ENCODE measurements around the gene SCPEP1. TPM values are rescaled to one million over a fixed set of nuclear protein-coding genes. Genes with fewer than 3 reads are reported as not detected.
"Not testable (repeated sequence)": the region's sequence is repeated elsewhere in the genome, so short reads cannot be mapped to it uniquely, and the experiment has no call there.

The SCPEP1 gene
- total RNA-seq, 1 donor from 2014 or later, result 176 TPM

- H3K36me3 ChIP-seq, result peaks cover 3% of the 10 kb centered on the region
- DNase-seq, result no peak
- intact Hi-C loops (cut with DNase I), result no loop called here
Observed at GRCh38 chr17:56976941-56977608, 856 bp upstream of the SCPEP1 start.

GRCh38 chr17:56978441-56979090 is 635 bp downstream of the SCPEP1 start:
- intact Hi-C loops (cut with DNase I), result no loop called here
- Histone ChIP-seq H3K27ac (peak overlapping the region; percentile 56), H3K4me1 (peaks cover 5% of the 10 kb centered on the region), H3K4me3 (peak overlapping the region; percentile 65), H3K9me3 (no peaks in the 10 kb centered on the region), H3K36me3 (peaks cover 3% of the 10 kb centered on the region), H3K27me3 (no peaks in the 10 kb centered on the region)
- DNase-seq, result no peak
- ATAC-seq, result peak; percentile 25
- TF ChIP-seq, protein P1, sequence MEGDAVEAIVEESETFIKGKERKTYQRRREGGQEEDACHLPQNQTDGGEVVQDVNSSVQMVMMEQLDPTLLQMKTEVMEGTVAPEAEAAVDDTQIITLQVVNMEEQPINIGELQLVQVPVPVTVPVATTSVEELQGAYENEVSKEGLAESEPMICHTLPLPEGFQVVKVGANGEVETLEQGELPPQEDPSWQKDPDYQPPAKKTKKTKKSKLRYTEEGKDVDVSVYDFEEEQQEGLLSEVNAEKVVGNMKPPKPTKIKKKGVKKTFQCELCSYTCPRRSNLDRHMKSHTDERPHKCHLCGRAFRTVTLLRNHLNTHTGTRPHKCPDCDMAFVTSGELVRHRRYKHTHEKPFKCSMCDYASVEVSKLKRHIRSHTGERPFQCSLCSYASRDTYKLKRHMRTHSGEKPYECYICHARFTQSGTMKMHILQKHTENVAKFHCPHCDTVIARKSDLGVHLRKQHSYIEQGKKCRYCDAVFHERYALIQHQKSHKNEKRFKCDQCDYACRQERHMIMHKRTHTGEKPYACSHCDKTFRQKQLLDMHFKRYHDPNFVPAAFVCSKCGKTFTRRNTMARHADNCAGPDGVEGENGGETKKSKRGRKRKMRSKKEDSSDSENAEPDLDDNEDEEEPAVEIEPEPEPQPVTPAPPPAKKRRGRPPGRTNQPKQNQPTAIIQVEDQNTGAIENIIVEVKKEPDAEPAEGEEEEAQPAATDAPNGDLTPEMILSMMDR (IDR thresholded peaks at IDR 0.05), result no peak

More at GRCh38 chr17:56976941-56977608, 856 bp upstream of the SCPEP1 start:
- Histone ChIP-seq H3K4me1 (peaks cover 5% of the 10 kb centered on the region), H3K27ac (peak overlapping the region; percentile 56), H3K4me3 (peak overlapping the region; percentile 65), H3K27me3 (no peaks in the 10 kb centered on the region), H3K9me3 (no peaks in the 10 kb centered on the region)
- ATAC-seq, result no peak
- TF ChIP-seq, protein P1 (IDR thresholded peaks at IDR 0.05), result no peak

DNA sequence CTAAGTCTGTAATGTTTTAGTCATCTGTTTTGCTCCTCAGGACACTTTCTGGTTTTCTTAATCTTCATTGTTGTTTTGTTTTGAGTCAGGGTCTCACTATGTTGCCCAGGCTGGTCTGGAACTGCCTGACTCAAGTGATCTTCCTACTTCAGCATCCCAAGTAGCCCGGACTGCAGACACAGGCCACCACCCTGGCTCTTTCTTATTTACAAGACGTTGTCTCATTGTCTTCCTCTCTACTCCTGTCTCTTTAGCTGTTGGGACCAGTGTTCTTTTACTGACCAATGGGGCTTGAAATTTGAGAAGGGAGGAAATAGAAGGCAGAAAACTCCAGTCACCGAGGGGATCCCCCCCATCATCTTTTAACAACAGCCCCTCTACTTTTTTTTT is 1.2 kb downstream of the SCPEP1 start:
- Histone ChIP-seq H3K4me1 (peaks cover 5% of the 10 kb centered on the region), H3K4me3 (peak overlapping the region; percentile 65), H3K9me3 (no peaks in the 10 kb centered on the region), H3K27me3 (no peaks in the 10 kb centered on the region), H3K27ac (no peak overlapping the region), H3K36me3 (peaks cover 3% of the 10 kb centered on the region)
- intact Hi-C loops (cut with DNase I), result no loop called here
- no peak for ATAC-seq
- TF ChIP-seq, protein P1 (IDR thresholded peaks at IDR 0.05), result no peak
- DNase-seq, result no peak

- ATAC-seq; DNase-seq; H3K9me3 ChIP-seq; H3K36me3 ChIP-seq; H3K4me1 ChIP-seq; H3K27me3 ChIP-seq; H3K4me3 ChIP-seq; H3K27ac ChIP-seq; intact Hi-C loops (cut with DNase I): not testable (repeated sequence)
Observed at GRCh38 chr17:56980526-56980925, 2.6 kb downstream of the SCPEP1 start.

DNA sequence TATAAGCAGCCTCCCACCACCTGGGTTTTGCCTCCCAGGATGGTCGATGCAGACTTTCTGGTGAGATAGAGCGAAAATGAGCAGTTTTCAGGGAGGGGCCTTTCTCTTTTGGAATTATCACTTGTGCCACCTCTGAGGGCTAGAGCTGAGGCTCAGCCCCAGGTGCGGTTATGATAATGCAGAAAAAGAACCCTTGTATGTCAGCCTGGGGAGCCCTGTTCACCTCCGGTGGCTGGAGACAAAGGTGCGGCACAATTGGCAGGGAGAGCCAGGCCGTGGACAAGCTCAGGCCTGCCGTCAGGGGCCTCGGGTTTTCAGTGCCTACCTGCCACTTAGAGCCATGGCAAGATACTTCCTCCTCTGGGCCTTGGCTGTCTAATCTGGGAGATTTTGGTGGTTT is 4.4 kb downstream of the SCPEP1 start:
- Histone ChIP-seq H3K27ac (no peak overlapping the region), H3K27me3 (no peaks in the 10 kb centered on the region), H3K4me1 (peaks cover 5% of the 10 kb centered on the region), H3K36me3 (peaks cover 20% of the 10 kb centered on the region), H3K4me3 (no peak overlapping the region), H3K9me3 (no peaks in the 10 kb centered on the region)
- ATAC-seq (no peak), DNase-seq (no peak)
- intact Hi-C loops (cut with DNase I), result no loop called here
- TF ChIP-seq, protein P1 (IDR thresholded peaks at IDR 0.05), result no peak

DNA sequence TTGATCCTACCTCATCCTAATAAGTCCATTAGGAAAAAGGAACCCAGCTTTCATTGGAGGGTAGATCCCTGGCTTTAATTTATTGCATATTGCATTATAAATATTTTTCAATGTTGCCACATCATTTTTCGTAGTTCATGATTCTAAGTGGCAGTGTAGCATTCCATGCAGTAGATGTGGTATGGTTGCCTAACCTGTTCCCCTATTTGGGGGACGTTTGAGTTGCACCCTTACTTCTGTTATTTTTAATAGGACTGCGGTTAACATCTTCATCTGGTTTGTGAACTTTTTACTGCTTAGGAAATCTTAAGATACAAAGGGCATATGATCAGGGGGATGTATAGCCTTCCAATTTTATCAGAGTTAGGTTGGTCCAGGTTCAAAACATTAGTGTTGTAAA is 5.4 kb downstream of the SCPEP1 start:
- TF ChIP-seq, protein P1 (IDR thresholded peaks at IDR 0.05), result no peak
- Histone ChIP-seq H3K9me3 (no peaks in the 10 kb centered on the region), H3K4me1 (peaks cover 5% of the 10 kb centered on the region), H3K4me3 (no peak overlapping the region), H3K27ac (no peak overlapping the region), H3K36me3 (peaks cover 30% of the 10 kb centered on the region), H3K27me3 (no peaks in the 10 kb centered on the region)
- intact Hi-C loops (cut with DNase I), result no loop called here
- DNase-seq (no peak), ATAC-seq (peak; percentile 50)
